ENCODE measurements around the gene CENPV.

DNA sequence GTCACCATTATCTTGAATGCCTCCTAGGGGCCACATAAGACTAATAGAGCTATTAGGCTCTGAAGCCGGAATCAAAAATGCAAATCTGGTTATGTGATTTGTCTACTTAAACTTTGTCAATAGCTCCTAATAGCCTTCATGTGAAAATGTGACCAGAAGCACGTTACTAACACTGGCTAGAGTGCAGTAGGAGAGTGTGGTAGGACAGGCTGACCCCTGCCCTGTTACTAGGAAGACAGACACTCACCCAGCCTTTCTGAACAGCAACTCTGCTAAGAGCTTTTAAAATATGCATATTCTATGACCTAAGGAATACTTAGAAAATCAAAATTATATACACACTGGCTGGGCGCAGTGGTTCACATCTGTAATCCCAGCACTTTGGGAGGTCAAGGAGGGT is 26.3 kb downstream of the CENPV start:
- TF ChIP-seq, protein P1, sequence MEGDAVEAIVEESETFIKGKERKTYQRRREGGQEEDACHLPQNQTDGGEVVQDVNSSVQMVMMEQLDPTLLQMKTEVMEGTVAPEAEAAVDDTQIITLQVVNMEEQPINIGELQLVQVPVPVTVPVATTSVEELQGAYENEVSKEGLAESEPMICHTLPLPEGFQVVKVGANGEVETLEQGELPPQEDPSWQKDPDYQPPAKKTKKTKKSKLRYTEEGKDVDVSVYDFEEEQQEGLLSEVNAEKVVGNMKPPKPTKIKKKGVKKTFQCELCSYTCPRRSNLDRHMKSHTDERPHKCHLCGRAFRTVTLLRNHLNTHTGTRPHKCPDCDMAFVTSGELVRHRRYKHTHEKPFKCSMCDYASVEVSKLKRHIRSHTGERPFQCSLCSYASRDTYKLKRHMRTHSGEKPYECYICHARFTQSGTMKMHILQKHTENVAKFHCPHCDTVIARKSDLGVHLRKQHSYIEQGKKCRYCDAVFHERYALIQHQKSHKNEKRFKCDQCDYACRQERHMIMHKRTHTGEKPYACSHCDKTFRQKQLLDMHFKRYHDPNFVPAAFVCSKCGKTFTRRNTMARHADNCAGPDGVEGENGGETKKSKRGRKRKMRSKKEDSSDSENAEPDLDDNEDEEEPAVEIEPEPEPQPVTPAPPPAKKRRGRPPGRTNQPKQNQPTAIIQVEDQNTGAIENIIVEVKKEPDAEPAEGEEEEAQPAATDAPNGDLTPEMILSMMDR (IDR thresholded peaks at IDR 0.05 in 8 of 11, conservative IDR thresholded peaks at IDR 0.05 in 3 of 11): no peak
- no peak for TF ChIP-seq POLR2A (IDR thresholded peaks at IDR 0.05)
